Esophagus muscularis mucosa (tissue), 4 donors: ENCODE measurements around the gene TMEM38A.
"Not testable (repeated sequence)": the region's sequence is repeated elsewhere in the genome, so short reads cannot be mapped to it uniquely, and the experiment has no call there.

ENCODE experiments used
- CTCF ChIP-seq, 3 experiments: fragments of 200-600 bp in 2 of 3; fragments of 450-650 bp in 1 of 3; sonication (generic) in 2 of 3; IDR thresholded peaks; one replicate each; pipeline ENCODE4 v1.5.1; 2017 to 2019; ENCODE audit warnings: antibody characterized with exemption in 3 of 3, mild to moderate bottlenecking in 2 of 3, moderate library complexity in 1 of 3
- EP300 ChIP-seq: sonication (generic); formaldehyde crosslinking; IDR thresholded peaks from one replicate; pipeline ENCODE4 v1.6.1; 2017; ENCODE audit warnings: antibody characterized with exemption
- POLR2A ChIP-seq: fragments of 450-650 bp; IDR thresholded peaks from one replicate; pipeline ENCODE4 v1.6.1; 2017; ENCODE audit warnings: antibody characterized with exemption, moderate library complexity, mild to moderate bottlenecking, low read depth
- POLR2AphosphoS5 ChIP-seq, 2 donors: sonication (generic); formaldehyde crosslinking; IDR thresholded peaks; one replicate each; pipeline ENCODE4 v1.6.1; 2017; ENCODE audit warnings: antibody characterized with exemption in 2 of 2

- not testable (repeated sequence) for TF ChIP-seq CTCF (IDR thresholded peaks at IDR 0.05); POLR2A; POLR2AphosphoS5 (IDR thresholded peaks at IDR 0.05); EP300
Observed at GRCh38 chr19:16710870-16711269, 49.9 kb downstream of the TMEM38A start.
